ENCODE results near the gene KCNA10. TPM values are rescaled to one million over a fixed set of nuclear protein-coding genes. Genes with fewer than 3 reads are reported as not detected.

KCNA10 gene
- total and polyA plus RNA-seq, 4 donors = not detected

- TF ChIP-seq, protein P1, sequence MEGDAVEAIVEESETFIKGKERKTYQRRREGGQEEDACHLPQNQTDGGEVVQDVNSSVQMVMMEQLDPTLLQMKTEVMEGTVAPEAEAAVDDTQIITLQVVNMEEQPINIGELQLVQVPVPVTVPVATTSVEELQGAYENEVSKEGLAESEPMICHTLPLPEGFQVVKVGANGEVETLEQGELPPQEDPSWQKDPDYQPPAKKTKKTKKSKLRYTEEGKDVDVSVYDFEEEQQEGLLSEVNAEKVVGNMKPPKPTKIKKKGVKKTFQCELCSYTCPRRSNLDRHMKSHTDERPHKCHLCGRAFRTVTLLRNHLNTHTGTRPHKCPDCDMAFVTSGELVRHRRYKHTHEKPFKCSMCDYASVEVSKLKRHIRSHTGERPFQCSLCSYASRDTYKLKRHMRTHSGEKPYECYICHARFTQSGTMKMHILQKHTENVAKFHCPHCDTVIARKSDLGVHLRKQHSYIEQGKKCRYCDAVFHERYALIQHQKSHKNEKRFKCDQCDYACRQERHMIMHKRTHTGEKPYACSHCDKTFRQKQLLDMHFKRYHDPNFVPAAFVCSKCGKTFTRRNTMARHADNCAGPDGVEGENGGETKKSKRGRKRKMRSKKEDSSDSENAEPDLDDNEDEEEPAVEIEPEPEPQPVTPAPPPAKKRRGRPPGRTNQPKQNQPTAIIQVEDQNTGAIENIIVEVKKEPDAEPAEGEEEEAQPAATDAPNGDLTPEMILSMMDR (IDR thresholded peaks at IDR 0.05; ENCODE audit: control extremely low read depth, extremely low read depth) = no peak
- 79 to 80% methylated on average over 6 of the region's 6 CpGs for WGBS, 2 donors
- H3K27ac ChIP-seq (ENCODE audit: low read depth in 1 of 2, low read length in 1 of 2) = no peak overlapping the region
- no peaks in the 10 kb centered on the region for H3K36me3 ChIP-seq (ENCODE audit: control insufficient read depth in 4 of 4, insufficient read depth in 4 of 4, low read length in 4 of 4)
- no peak overlapping the region for H3K9ac ChIP-seq (ENCODE audit: insufficient read depth in 1 of 2, low read length in 2 of 2)
- H3K4me1 ChIP-seq (ENCODE audit: control insufficient read depth in 5 of 5, insufficient read depth in 5 of 5, low read length in 5 of 5) = no peaks in the 10 kb centered on the region
- no peak for DNase-seq
- no peaks in the 10 kb centered on the region for H3K27me3 ChIP-seq (ENCODE audit: control insufficient read depth in 3 of 3, insufficient read depth in 3 of 3, low read length in 2 of 3)
- H3K4me3 ChIP-seq = no peak overlapping the region
- H3K9me3 ChIP-seq (ENCODE audit: control insufficient read depth in 4 of 4, insufficient read depth in 3 of 4, low read length in 3 of 4) = no peaks in the 10 kb centered on the region
- no peak for ATAC-seq (ENCODE audit: insufficient read depth, low FRiP score)
Observed at GRCh38 chr1:110501488-110502132, 17.4 kb downstream of the KCNA10 start.

GRCh38 chr1:110498270-110498669 lies 20.7 kb downstream of the KCNA10 start:
- DNase-seq (no peak), ATAC-seq (ENCODE audit: insufficient read depth, low FRiP score) (no peak)
- H3K4me1 ChIP-seq (ENCODE audit: control insufficient read depth in 5 of 5, insufficient read depth in 5 of 5, low read length in 5 of 5) = no peaks in the 10 kb centered on the region
- 71 to 82% methylated on average over 6 of the region's 6 CpGs for WGBS, 2 donors
- no peaks in the 10 kb centered on the region for H3K9me3 ChIP-seq (ENCODE audit: control insufficient read depth in 4 of 4, insufficient read depth in 3 of 4, low read length in 3 of 4)
- no peaks in the 10 kb centered on the region for H3K27me3 ChIP-seq (ENCODE audit: control insufficient read depth in 3 of 3, insufficient read depth in 3 of 3, low read length in 2 of 3)
- H3K4me3 ChIP-seq = no peak overlapping the region
- no peak overlapping the region for H3K9ac ChIP-seq (ENCODE audit: insufficient read depth in 1 of 2, low read length in 2 of 2)
- no peaks in the 10 kb centered on the region for H3K36me3 ChIP-seq (ENCODE audit: control insufficient read depth in 4 of 4, insufficient read depth in 4 of 4, low read length in 4 of 4)
- TF ChIP-seq, protein P1 (IDR thresholded peaks at IDR 0.05; ENCODE audit: control extremely low read depth, extremely low read depth) = no peak
- no peak overlapping the region for H3K27ac ChIP-seq (ENCODE audit: low read depth in 1 of 2, low read length in 1 of 2)

- ATAC-seq (ENCODE audit: insufficient read depth, low FRiP score) (peak; percentile 82), DNase-seq (peak; percentile 75 to 81 (median 79))
- H3K36me3 ChIP-seq (ENCODE audit: control insufficient read depth in 4 of 4, insufficient read depth in 4 of 4, low read length in 4 of 4) = no peaks in the 10 kb centered on the region
- no peak overlapping the region for H3K27ac ChIP-seq (ENCODE audit: low read depth in 1 of 2, low read length in 1 of 2)
- no peaks in the 10 kb centered on the region for H3K27me3 ChIP-seq (ENCODE audit: control insufficient read depth in 3 of 3, insufficient read depth in 3 of 3, low read length in 2 of 3)
- no peak overlapping the region for H3K4me3 ChIP-seq
- WGBS, 2 donors = 26 to 27% methylated on average over 8 of the region's 8 CpGs
- H3K9me3 ChIP-seq (ENCODE audit: control insufficient read depth in 4 of 4, insufficient read depth in 3 of 4, low read length in 3 of 4) = no peaks in the 10 kb centered on the region
- TF ChIP-seq, protein P1 (IDR thresholded peaks at IDR 0.05; ENCODE audit: control extremely low read depth, extremely low read depth) = peak; percentile 87
- H3K4me1 ChIP-seq (ENCODE audit: control insufficient read depth in 5 of 5, insufficient read depth in 5 of 5, low read length in 5 of 5) = no peaks in the 10 kb centered on the region
- H3K9ac ChIP-seq (ENCODE audit: insufficient read depth in 1 of 2, low read length in 2 of 2) = no peak overlapping the region
Observed at GRCh38 chr1:110495926-110496600, 22.9 kb downstream of the KCNA10 start.
